NT2/D1 (cell line): ENCODE results near the gene TBC1D24.

Experiments
- YY1 ChIP-seq: IDR thresholded peaks from 2 replicates; pipeline ENCODE4 v1.6.1; 2011; ENCODE audit not compliant: insufficient read length, insufficient read depth
- ZNF274 ChIP-seq: IDR thresholded peaks from 2 replicates; pipeline ENCODE4 v1.6.1; 2011; ENCODE audit warnings: mild to moderate bottlenecking, low read depth, low read length

- TF ChIP-seq YY1 (no peak), ZNF274 (no peak)
Observed at GRCh38 chr16:2517954-2518605, 43.2 kb downstream of the TBC1D24 start.
